Kidney (tissue), 14 donors: ENCODE data around the gene BST1. TPM values are rescaled to one million over a fixed set of nuclear protein-coding genes. Genes with fewer than 3 reads are reported as not detected.
A peak's percentile ranks its signal among the peaks of the same experiment; 100 is the strongest.
"Not testable (repeated sequence)": the region's sequence is repeated elsewhere in the genome, so short reads cannot be mapped to it uniquely, and the experiment has no call there.

Experiments used
- DNase-seq, 5 donors: peaks; one replicate each; pipeline ENCODE4 v3.0.0-alpha.2; 2013 to 2020
- FAIRE-seq: peaks from 2 replicates; lab custom pipeline; 2012; peaks lifted over from hg19 to GRCh38; lab: Jason Lieb, UNC
- H3K27ac ChIP-seq, 2 donors: one replicate each; pipeline ENCODE4 v1.7.0; 2013; ENCODE audit warnings: low read depth in 2 of 2, low read length in 2 of 2, inconsistent platforms in 1 of 2
- H3K27me3 ChIP-seq: one replicate; pipeline ENCODE4 v1.7.1; 2013; ENCODE audit warnings: low read length, inconsistent platforms; ENCODE audit not compliant: control insufficient read depth, insufficient read depth
- H3K36me3 ChIP-seq, 3 donors: one replicate each; pipeline versions ENCODE4 v1.7.0 to v1.7.1; 2013; ENCODE audit warnings: low read length in 3 of 3, control low read depth in 1 of 3, inconsistent platforms in 1 of 3; ENCODE audit not compliant: insufficient read depth in 3 of 3, control insufficient read depth in 2 of 3
- H3K4me1 ChIP-seq, 3 donors: one replicate each; pipeline versions ENCODE4 v1.7.0 to v1.7.1; 2013; ENCODE audit warnings: low read length in 3 of 3, inconsistent platforms in 1 of 3, low read depth in 1 of 3; ENCODE audit not compliant: control insufficient read depth in 2 of 3, insufficient read depth in 2 of 3
- H3K4me3 ChIP-seq, 3 donors: one replicate each; pipeline versions ENCODE4 v1.7.0 to v1.8.1; 2013; ENCODE audit warnings: low read length in 3 of 3, control low read depth in 1 of 3, inconsistent platforms in 1 of 3
- H3K9ac ChIP-seq, 3 donors: one replicate each; pipeline versions ENCODE4 v1.7.0 to v1.7.1; 2013; ENCODE audit warnings: low read length in 3 of 3, control low read depth in 1 of 3, inconsistent platforms in 1 of 3
- H3K9me3 ChIP-seq, 3 donors: one replicate each; pipeline versions ENCODE4 v1.7.0 to v1.7.1; 2013; ENCODE audit warnings: low read length in 3 of 3, control low read depth in 1 of 3, inconsistent platforms in 1 of 3; ENCODE audit not compliant: control insufficient read depth in 2 of 3, insufficient read depth in 1 of 3
- CTCF ChIP-seq: IDR thresholded peaks from 3 replicates; pipeline ENCODE4 v1.5.1; 2012; ENCODE audit warnings: mild to moderate bottlenecking, moderate library complexity, borderline replicate concordance; ENCODE audit not compliant: insufficient read depth; ENCODE audit errors: extremely low read depth
- intact Hi-C: fragments of 100-400 bp; cut with DNase I; formaldehyde crosslinking; loops from one replicate; pipeline ENCODE4 v1.11.1; 2022
- polyA plus RNA-seq: library from polyadenylated mRNA; stranded (reverse); fragments of 350-450 nt; fragmentation: Illumina TruSeq; extraction: RNeasy Lipid Tissue Mini Kit (QIAGEN cat#74804); gene quantifications from one replicate; pipeline ENCODE4 v1.2.3, GENCODE V29; 2014; ENCODE audit warnings: low read depth, low replicate concordance; ENCODE audit not compliant: insufficient read depth
- total RNA-seq: library from RNA; stranded (reverse); fragmentation: NEBNext Ultra II Directional; extraction: Animal tissue kit (Norgen Biotek cat#: 25700); gene quantifications from one replicate; pipeline ENCODE4 v1.2.1, GENCODE V29; 2021
- donor health status: control.
- donor health status: control.
- donor health status: control.
- donor health status: control.
- donor health status: control.
- donor health status: DM: yes; HTN: yes; CAD: no.
- donor health status: Normal renal cell carcinoma (clear cell type).

BST1 gene
- total and polyA plus RNA-seq, 2 donors from 2014 or later = 5.3 to 19.0 TPM

- DNase-seq (no peak), FAIRE-seq (no peak)
- Histone ChIP-seq H3K9me3 (no peaks in the 10 kb centered on the region), H3K9ac (no peak overlapping the region), H3K4me1 (peaks cover 0 to 2% (median 0%) of the 10 kb centered on the region in 3 donors), H3K27me3 (no peaks in the 10 kb centered on the region), H3K27ac (no peak overlapping the region), H3K36me3 (no peaks in the 10 kb centered on the region), H3K4me3 (no peak overlapping the region)
- no peak for TF ChIP-seq CTCF
- intact Hi-C loops = no loop called here
These were observed 16.6 kb downstream of the BST1 start for GRCh38 chr4:15719506-15719905.

- FAIRE-seq = no peak
- H3K36me3 ChIP-seq = no peaks in the 10 kb centered on the region
- no peak for TF ChIP-seq CTCF
- H3K27me3 ChIP-seq = no peaks in the 10 kb centered on the region
- intact Hi-C loops = no loop called here
- DNase-seq = no peak
- H3K4me1 ChIP-seq = peaks cover 0 to 2% (median 0%) of the 10 kb centered on the region in 3 donors
- no peaks in the 10 kb centered on the region for H3K9me3 ChIP-seq
- no peak overlapping the region for H3K27ac ChIP-seq
- no peak overlapping the region for H3K4me3 ChIP-seq
- no peak overlapping the region for H3K9ac ChIP-seq
These were observed 18.0 kb downstream of the BST1 start for GRCh38 chr4:15720851-15721250.

GRCh38 chr4:15725608-15726007, 22.7 kb downstream of the BST1 start:
- H3K4me3 ChIP-seq = no peak overlapping the region
- H3K9ac ChIP-seq = no peak overlapping the region
- no peaks in the 10 kb centered on the region for H3K9me3 ChIP-seq
- DNase-seq (no peak), FAIRE-seq (no peak)
- no peaks in the 10 kb centered on the region for H3K36me3 ChIP-seq
- no peak for TF ChIP-seq CTCF
- intact Hi-C loops = no loop called here
- no peak overlapping the region for H3K27ac ChIP-seq
- no peaks in the 10 kb centered on the region for H3K27me3 ChIP-seq
- H3K4me1 ChIP-seq = no peaks in the 10 kb centered on the region

GRCh38 chr4:15729910-15730533, 27.2 kb downstream of the BST1 start:
- Histone ChIP-seq H3K27me3 (no peaks in the 10 kb centered on the region), H3K4me3 (no peak overlapping the region), H3K4me1 (no peaks in the 10 kb centered on the region), H3K9ac (no peak overlapping the region), H3K36me3 (no peaks in the 10 kb centered on the region), H3K9me3 (no peaks in the 10 kb centered on the region), H3K27ac (no peak overlapping the region)
- FAIRE-seq (peak; percentile 97), DNase-seq (peak in 2 of 5 donors; percentile 50 to 69)
- intact Hi-C loops = no loop called here
- peak; percentile 73 for TF ChIP-seq CTCF

GRCh38 chr4:15733061-15733460, 30.2 kb downstream of the BST1 start:
- intact Hi-C loops, FAIRE-seq: not testable (repeated sequence)

More at GRCh38 chr4:15733061-15733460, 30.2 kb downstream of the BST1 start:
- H3K27me3 ChIP-seq, H3K9ac ChIP-seq, H3K36me3 ChIP-seq, H3K27ac ChIP-seq, H3K4me3 ChIP-seq, H3K9me3 ChIP-seq, DNase-seq, H3K4me1 ChIP-seq: not testable (repeated sequence)
